GM18907 (cell line): Measurements from ENCODE around the gene ST6GALNAC1.
A peak's percentile ranks its signal among the peaks of the same experiment; 100 is the strongest.

Source experiments
- ATAC-seq: cut with Tn5 transposase; IDR thresholded peaks from one replicate; pipeline ENCODE4 v1.9.1; 2021; ENCODE audit warnings: mild to moderate bottlenecking, moderate library complexity; ENCODE audit not compliant: unreplicated experiment

ST6GALNAC1 gene

GRCh38 chr17:76676629-76677028 lies 33.1 kb upstream of the ST6GALNAC1 start:
- no peak for ATAC-seq

DNA sequence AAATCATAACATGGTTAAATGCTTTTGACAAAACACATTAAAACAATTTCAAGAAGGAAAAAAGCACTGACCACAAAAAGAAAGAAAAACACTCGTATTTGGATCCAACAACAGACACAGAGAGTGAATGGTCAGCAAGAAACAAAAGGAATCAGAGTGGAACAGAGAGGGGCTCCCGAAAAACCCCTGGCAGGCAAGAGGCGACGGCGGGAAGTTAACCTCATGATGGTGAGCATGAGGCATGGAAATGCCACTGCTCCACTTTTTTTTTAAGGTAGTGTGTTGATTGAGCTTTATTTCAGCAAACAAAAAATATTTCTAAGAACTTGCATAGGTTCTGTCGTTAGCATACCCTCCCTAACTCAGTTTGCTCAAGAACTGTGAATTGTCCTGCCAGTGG lies 32.1 kb upstream of the ST6GALNAC1 start:
- no peak for ATAC-seq

GRCh38 chr17:76674600-76674999 lies 31.0 kb upstream of the ST6GALNAC1 start:
- no peak for ATAC-seq

GRCh38 chr17:76673729-76674128 lies 30.2 kb upstream of the ST6GALNAC1 start:
- no peak for ATAC-seq

DNA sequence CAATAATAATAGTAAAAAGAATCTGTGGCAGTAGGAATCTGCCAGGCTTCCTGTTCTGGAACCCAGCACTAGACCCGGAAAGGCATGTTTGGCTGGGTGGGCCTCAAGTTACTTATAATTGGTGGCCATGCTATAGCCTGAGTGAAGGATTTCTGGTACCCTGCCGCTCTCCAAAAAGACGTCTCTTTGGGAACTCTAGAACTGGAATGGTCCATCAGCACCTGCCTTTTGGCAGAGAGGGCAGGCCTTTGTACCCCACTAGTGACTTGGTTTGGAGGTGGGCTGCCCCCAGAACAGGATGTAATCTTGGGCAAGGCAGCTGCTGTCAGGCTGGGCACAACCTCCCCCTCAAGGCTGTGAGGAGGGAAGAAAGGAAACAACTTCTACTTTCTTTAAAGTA lies 29.3 kb upstream of the ST6GALNAC1 start:
- no peak for ATAC-seq

DNA sequence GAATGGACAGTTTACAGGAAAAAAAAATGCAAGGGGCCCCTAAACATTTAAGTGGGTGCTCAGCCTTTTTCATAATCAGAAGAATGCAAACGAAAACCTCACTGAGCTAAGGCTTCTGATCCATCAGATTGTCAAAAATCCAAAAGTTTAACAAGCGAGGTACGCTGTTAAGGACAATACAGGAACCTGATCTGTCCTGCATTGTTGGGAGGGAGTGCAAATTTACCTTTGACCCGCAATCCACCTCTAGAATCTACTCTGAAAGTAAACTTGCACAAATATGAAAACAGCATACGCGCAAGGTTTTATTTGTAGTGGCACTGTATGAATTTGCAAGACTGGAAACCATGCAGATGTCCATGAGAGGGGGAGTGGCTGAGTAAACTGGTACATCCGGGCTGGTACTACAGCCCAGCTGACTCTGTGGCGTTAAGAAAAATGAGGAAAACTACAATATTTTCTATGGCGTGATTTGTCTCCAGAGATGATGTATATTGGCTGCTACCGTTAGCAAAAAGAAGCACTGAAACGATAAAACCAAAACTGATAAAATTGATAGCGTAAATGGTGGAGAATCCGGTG lies 28.8 kb upstream of the ST6GALNAC1 start:
- no peak for ATAC-seq

DNA sequence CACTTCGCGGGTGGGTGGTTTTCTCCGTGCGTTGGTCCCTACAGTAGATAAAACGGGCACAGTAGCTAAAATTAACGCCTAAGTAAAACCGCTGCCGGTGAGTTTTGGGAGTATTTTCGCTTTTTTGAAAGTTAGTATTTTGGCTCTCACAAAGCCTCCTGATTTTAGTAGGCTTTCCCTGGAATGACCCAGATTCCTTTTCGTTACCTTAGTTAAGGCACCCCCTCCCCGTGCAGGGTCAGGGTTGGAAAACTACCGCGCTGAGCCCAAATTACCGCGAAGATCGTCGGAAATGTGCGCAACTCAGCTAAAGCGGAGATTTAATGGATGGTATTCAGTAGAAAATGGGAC lies 28.3 kb upstream of the ST6GALNAC1 start:
- peak; percentile 21 for ATAC-seq

- ATAC-seq, result peak; percentile 97
Measured at GRCh38 chr17:76671123-76671911, 27.8 kb upstream of the ST6GALNAC1 start.

- ATAC-seq, result no peak
Measured at GRCh38 chr17:76670718-76671122, 27.2 kb upstream of the ST6GALNAC1 start.

GRCh38 chr17:76670020-76670717 lies 26.6 kb upstream of the ST6GALNAC1 start:
- no peak for ATAC-seq

DNA sequence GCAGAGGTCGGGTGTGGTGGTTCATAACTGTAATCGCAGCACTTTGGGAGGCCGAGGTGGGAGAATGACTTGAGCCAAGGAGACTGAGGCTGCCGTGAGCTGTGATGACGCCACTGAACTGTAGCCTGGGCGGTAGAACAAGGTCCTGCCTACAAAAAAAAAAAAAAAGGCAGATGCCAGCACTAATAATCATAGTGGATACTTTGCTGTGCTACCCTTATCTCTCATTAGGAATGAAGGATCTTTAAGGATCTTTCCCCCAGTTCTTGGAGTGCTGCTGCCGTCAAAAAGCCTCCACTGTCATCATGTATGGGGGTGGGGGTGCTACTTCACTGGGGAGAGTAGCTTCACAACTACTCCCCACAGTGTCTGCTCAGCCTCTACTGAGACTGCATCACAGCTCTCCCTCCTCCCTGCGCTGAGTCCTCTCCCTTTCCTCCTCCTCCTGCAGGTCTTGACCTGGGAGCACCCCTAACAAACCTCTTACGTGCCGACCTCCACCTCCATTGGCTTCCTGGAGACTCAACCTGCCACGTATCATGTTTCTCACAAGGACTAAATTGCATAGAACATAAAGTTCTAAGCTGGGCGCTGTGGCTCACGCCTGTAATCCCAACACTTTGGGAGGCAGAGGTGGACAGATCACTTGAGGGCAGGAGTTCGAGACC lies 24.4 kb upstream of the ST6GALNAC1 start:
- ATAC-seq, result no peak

DNA sequence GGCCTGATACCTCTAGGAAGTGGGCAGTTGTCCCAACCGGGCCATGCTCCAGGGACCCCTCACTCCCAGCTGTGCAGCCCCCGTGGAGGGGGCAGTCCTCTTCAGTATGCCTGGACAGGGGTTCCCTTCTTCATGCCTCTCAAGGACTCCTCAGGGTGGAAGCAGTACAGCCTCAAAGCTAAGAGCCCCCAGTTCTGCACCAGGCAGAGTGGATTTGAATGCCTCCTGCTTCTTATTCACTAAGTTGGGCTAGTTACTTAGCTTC lies 23.9 kb upstream of the ST6GALNAC1 start:
- ATAC-seq, result no peak

GRCh38 chr17:76660656-76661042 lies 17.1 kb upstream of the ST6GALNAC1 start:
- no peak for ATAC-seq

GRCh38 chr17:76659928-76660655 lies 16.5 kb upstream of the ST6GALNAC1 start:
- no peak for ATAC-seq

- no peak for ATAC-seq
Measured at GRCh38 chr17:76658242-76658662, 14.7 kb upstream of the ST6GALNAC1 start.

- no peak for ATAC-seq
Measured at GRCh38 chr17:76657505-76658241, 14.1 kb upstream of the ST6GALNAC1 start.

- ATAC-seq, result no peak
Measured at GRCh38 chr17:76654408-76654807, 10.9 kb upstream of the ST6GALNAC1 start.

DNA sequence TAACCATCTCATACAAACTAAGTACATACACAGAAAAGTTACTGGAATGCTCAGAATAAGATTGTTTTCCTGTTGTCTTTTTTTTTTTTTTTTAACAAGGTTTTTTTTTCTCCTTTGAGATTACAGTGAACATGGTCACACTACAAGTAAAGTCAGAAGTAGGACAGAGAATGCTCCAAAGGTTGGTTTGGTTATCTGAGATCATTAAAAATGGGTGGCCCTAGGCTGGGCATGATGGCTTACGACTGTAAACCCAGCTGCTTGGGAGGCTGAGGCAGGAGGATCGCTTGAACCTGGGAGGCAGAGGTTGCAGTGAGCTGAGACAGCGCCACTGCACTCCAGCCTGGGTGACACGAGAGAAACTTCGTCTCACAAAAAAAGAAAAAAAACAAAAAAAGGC lies 6.9 kb upstream of the ST6GALNAC1 start:
- ATAC-seq, result no peak

DNA sequence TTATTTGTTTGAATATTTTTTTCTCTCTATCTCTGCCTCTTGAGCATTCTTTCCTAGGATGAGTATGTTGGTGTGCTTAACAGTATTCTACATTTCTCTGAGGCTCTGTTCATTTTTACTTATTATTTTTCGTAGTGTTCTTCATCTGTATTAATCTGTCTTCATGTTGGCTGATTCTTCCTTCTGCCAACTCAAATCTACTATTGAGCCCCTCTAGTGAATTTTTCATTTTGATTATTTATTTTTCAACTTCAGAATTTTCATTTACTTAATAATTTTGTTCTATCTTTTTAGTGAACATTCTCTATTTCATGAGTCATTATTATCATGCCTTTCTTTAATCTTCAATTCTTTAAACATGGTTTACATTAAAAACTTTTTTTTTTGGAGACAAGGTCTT lies 3.2 kb upstream of the ST6GALNAC1 start:
- ATAC-seq, result no peak

- ATAC-seq, result no peak
Measured at GRCh38 chr17:76645481-76645880, 1.9 kb upstream of the ST6GALNAC1 start.

- no peak for ATAC-seq
Measured at GRCh38 chr17:76644995-76645394, 1.4 kb upstream of the ST6GALNAC1 start.
